GM18858 (cell line): ENCODE results near the gene TENT4A.

ENCODE experiments used
- ATAC-seq: cut with Tn5 transposase; IDR thresholded peaks from one replicate; pipeline ENCODE4 v1.9.1; 2021; ENCODE audit not compliant: unreplicated experiment

The TENT4A gene

GRCh38 chr5:6717247-6717646 lies 4.0 kb downstream of the TENT4A start:
- ATAC-seq, result no peak

GRCh38 chr5:6717687-6718086 lies 4.5 kb downstream of the TENT4A start:
- ATAC-seq, result no peak

GRCh38 chr5:6718161-6718681 lies 5.0 kb downstream of the TENT4A start:
- ATAC-seq, result no peak

- no peak for ATAC-seq
These were observed 5.5 kb downstream of the TENT4A start for GRCh38 chr5:6718718-6719117.

- no peak for ATAC-seq
These were observed 6.2 kb downstream of the TENT4A start for GRCh38 chr5:6719417-6719816.

DNA sequence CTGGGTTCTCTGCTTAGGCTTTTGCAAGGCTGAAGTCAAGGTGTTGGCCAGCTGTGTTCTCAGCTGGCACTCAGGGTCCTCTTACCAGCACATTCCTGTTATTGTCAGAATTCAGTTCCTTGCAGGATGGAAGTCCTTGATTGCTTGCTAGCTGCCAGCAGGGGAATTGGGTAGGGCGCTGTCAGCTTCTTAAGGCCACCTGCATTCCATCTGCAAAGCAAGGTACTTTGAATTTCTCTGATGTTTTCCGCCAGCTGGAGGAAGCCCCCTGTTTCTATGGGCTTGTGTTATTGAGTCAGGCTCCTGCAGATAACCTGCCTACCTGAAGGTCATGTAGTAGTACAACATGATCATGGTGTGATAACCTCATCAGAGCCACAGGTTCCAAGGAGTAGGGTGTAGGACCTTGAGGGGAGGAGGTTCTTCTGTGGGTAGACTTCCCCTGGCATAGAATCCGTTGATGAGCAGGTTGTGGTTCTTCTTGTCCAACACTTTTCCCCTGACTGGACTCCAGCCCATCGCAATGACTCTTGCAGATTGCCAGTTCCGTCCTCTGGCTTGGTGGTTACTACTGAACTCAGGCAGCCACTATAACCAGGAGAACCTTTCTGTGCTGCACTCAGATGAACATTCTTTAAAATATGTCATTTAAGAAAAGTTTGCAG lies 6.8 kb downstream of the TENT4A start:
- ATAC-seq, result no peak

GRCh38 chr5:6720561-6720921 lies 7.3 kb downstream of the TENT4A start:
- no peak for ATAC-seq

GRCh38 chr5:6721442-6721841 lies 8.2 kb downstream of the TENT4A start:
- ATAC-seq, result no peak

DNA sequence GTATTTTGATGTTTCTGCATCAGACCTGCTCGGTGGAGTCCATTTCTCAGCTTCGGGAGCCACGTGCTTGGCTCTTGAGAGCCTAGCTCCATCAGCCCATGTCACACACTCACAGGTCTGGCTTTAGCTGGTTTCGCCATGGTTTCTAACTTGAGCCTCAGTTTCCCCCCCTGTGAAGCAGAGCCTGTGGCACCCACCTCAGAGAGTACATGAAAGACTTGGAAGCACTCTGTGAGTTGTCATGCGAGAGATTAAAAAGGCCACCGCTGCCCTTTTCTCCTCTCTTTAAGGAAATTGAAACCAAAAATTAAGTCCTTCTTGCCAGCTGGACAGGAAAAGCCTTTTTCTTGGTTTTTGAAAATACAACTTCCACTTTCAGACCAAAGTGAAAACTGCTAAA lies 8.8 kb downstream of the TENT4A start:
- ATAC-seq, result peak; percentile 58

DNA sequence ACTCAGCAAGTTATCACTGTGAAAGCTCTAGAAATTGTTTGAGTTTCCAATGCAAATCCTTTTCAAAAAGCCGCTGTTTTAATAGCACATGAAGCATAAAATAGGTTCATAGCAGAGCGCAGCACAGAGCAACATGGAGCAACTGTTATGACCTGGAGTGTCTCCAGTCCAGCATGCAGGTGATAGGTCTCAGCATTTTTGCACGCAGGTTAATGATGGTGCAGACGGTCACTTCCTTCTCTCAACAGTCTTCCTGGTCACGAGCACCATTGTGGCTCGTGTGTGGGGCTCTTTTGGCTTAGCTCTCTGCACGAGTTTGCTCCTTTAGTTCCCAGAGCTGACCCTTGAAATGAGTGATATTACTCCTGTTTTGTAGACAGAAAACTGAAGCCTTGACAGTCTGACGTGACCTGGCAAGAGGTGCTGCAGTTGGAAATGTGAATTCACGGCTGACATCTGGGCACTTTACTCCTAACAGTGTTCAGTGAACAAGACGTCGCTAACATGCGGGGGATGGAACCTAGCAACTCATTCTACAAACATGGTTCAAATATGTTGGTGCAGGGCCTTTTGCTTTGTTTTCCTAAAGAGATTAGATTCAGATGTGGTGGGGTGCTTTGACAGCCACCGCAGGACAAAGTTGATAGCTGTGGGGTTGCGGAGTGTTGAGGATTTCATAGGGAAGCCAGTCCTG lies 10.0 kb downstream of the TENT4A start:
- ATAC-seq, result no peak

DNA sequence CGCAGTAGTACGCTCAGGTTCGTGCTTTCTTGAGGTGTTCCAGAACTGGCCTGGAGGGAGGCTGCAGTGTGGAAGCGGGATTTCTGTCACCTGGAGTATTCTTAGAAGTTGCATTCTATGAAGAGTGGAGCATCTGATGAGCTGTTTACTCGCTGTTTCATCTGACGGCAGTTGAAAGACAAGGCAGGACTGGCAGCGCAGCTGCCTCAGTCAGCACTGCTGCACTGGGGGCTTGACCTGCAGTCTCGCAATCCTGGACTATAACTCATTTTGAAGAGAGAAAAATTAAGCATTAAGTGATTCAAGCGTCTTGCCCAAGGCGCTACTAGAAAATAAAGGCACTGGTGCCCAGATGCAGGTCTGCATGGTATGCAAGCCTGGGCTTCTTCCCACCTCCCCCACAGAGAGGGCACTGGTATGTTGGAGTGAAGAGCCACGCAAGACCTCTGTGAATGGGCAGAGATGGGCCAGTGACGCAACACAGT lies 10.6 kb downstream of the TENT4A start:
- ATAC-seq, result no peak

DNA sequence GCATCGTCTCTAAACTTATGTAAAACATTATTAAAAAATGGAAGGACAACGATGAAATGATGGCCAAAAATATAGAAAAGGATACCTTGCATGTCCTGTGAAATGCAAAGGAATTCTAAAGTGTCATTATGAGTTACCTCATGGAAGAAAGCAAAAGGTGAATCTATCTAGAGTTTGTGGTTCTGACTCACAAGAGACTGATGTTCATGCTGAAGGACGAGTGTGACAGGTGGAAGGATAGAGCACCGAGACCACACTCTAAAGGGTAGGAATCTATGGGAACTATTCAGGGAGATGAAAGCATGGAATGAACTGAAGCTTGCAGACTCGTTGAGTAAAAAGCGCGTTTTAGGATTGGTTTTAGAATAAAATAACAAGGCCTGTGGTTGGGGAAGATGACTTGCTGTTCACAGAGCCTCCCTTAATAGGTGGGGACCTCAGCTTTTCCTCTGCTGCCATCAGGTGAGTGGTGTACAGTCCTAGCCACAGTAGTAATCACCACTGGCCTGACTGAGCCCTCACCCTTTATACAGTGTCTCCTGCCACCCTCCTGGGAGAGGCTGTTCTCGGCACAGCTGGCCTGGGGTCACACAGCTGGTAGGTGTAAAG lies 11.2 kb downstream of the TENT4A start:
- no peak for ATAC-seq

DNA sequence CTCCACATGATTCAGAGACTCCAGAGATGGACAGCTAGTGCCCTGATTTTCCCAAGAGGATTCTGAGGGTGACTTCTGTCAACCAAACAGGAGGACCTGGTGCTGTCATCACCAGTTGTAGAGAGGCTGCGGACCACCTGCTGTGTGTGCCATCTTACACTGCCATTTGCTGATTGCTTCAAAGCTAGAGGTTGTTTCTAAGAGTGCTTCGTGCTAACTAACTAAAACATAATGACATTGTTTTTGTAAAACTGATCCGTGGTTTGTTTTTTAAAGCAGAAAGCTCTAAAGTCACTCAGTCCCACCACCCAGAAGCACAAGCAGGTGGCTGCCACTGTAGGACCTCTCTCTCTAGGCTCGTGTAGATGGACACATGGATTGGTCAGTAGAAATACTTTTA lies 12.2 kb downstream of the TENT4A start:
- ATAC-seq, result no peak

- ATAC-seq, result no peak
These were observed 12.8 kb downstream of the TENT4A start for GRCh38 chr5:6726006-6726405.

GRCh38 chr5:6727231-6727630 lies 14.0 kb downstream of the TENT4A start:
- no peak for ATAC-seq

DNA sequence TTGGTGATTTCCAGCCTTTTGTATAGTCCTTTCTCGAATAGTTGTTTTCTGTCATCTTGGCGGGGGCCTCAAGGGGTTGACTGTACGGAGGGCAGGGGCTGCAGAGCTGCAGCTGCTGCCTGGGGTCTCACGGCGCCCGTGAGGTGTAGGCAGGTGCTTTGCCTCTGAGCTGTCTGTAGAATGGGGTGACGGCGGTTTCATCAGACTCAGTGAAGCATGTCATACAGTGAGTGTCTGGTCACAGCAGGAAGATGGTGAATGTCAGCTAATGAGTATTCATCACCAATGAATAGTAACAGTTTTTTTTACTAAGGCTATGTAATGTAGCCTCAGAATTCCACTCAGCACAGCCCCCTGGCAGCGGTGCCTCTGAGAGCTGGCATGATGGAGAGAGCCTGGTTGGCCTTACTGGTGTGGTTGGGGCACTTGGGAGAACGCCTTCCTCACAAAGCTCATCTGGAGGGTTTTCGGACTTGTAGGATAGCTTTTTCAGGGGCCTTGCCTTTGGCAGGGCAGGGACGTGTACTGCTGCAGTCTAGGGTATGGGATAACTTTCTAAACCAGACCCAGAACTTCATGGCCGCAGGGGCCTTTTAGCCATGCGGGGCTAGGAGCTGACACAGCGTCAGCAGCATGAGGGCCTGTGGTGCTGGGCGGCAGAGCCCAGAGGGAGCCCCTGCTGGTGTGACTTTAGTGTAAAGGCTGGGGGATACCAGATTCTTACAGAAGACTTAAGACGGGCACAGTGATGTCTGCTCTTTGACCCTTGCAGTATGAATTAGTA lies 15.0 kb downstream of the TENT4A start:
- ATAC-seq, result peak; percentile 85

DNA sequence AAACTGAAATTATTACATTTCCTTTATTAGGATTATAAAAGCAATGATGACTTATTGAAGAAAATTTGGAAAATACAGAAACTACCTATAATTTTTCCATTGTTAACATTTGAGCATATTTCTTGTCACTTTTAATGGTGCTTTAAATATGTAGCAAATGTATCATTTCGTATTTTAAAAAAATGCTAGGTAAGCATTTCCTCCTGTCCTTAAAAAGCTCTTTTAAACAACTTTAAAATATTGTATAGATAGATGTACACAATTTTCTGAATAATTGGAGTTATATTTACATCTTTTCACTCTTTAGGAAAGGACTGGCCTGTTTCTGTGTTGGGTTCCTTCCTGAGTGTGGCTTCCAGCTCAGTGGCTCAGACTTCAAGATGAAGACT lies 15.6 kb downstream of the TENT4A start:
- ATAC-seq, result no peak

DNA sequence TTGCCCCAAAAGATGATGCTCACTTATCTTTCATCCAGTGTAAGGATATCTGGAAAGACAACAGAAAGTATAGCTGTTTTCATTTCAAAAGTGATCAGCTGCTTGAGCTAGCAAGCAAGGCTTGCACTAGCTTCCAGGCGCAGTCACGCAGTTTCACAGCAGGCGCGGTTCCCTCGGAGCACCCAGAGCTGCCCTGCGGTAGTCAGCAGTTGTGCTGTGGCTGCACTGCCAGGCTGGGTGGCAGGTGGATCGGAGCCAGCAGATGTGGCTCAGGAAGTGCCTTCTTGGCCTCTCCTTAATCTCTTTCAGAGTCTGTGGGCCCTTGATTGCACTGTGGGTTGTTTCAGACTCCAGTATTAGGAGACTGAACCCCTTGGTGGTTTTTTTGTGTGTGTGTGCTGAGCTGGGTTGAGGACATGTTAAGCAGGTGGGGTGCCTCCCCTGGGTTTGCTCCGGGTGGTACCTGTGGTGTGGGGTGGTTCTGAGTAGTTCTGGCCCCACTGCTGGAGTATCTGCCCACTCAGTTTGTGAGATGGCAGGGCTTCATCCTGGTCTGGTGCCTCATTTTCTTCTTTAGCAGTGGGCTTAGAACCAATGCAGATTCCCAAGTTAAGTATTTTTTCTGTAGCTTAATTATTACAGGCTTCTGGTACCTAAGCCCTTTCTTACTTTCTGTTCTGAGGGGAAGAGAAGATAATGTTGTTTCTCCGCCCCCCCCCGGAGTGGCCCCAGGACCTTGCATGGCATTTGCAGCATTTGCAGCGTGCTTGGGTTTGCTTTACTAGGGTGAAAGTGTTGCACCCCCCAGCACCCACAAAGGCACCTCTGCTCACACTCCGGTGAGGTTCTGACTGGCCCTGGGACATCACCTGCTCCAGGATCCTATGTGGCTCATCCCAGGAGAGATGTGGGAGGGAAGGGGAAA lies 16.4 kb downstream of the TENT4A start:
- ATAC-seq, result no peak

DNA sequence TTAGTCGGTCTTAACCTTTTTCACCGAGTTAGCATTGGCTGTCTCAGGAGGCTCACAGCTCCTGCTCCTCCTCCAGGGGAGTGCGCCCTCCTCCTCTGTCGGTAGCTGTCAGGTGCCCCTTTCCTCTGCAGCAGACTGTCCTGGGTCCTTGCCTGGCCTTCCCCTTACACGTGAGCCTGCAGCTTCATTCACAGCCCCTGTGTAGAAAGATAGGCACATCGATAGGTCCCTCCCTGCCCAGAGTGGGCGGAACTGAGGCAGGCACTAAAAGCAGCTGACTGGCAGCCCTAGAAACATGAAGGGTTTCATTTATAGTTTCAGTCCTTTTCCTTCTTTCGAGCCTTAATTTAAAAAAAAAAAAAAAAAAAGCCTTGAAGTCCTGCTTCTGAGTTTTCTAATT lies 17.2 kb downstream of the TENT4A start:
- no peak for ATAC-seq

GRCh38 chr5:6730807-6731206 lies 17.6 kb downstream of the TENT4A start:
- ATAC-seq, result no peak
